Lung (tissue), 12 donors: ENCODE data around the gene SFXN2. TPM values are rescaled to one million over a fixed set of nuclear protein-coding genes. Genes with fewer than 3 reads are reported as not detected.

Experiments used
- ATAC-seq: fragments of 200-7000 bp; cut with Tn5 transposase; one replicate; pipeline ENCODE4 v1.9.1; 2020; ENCODE audit warnings: moderate number of reproducible peaks; ENCODE audit not compliant: insufficient read depth, low FRiP score
- DNase-seq, 3 donors: peaks; one replicate each; pipeline ENCODE4 v3.0.0-alpha.2; 2013 to 2017
- H3K27ac ChIP-seq, 2 donors: one replicate each; pipeline ENCODE4 v1.5.1; 2013; ENCODE audit warnings: mild to moderate bottlenecking in 2 of 2, moderate library complexity in 2 of 2, control low read depth in 1 of 2, inconsistent platforms in 1 of 2, low read depth in 1 of 2, low read length in 1 of 2
- H3K27me3 ChIP-seq, 3 donors: one replicate each; pipeline ENCODE4 v1.5.1; 2013; ENCODE audit warnings: low read length in 2 of 3; ENCODE audit not compliant: control insufficient read depth in 3 of 3, insufficient read depth in 3 of 3
- H3K36me3 ChIP-seq, 4 donors: one replicate each; pipeline ENCODE4 v1.5.1; 2013; ENCODE audit warnings: low read length in 4 of 4, mild to moderate bottlenecking in 1 of 4, moderate library complexity in 1 of 4; ENCODE audit not compliant: control insufficient read depth in 4 of 4, insufficient read depth in 4 of 4
- H3K4me1 ChIP-seq, 5 donors: one replicate each; pipeline ENCODE4 v1.5.1; 2013; ENCODE audit warnings: low read length in 5 of 5, mild to moderate bottlenecking in 2 of 5, moderate library complexity in 1 of 5; ENCODE audit not compliant: control insufficient read depth in 5 of 5, insufficient read depth in 5 of 5
- H3K4me3 ChIP-seq: one replicate; pipeline ENCODE4 v1.5.1; 2013; ENCODE audit warnings: mild to moderate bottlenecking, control low read depth, moderate library complexity
- H3K9ac ChIP-seq, 2 donors: one replicate each; pipeline ENCODE4 v1.5.1; 2013; ENCODE audit warnings: low read length in 2 of 2, control low read depth in 1 of 2; ENCODE audit not compliant: insufficient read depth in 1 of 2
- H3K9me3 ChIP-seq, 4 donors: one replicate each; pipeline ENCODE4 v1.5.1; 2013; ENCODE audit warnings: low read length in 3 of 4, mild to moderate bottlenecking in 1 of 4, moderate library complexity in 1 of 4; ENCODE audit not compliant: control insufficient read depth in 4 of 4, insufficient read depth in 3 of 4
- WGBS, 2 donors: extraction: QIAGEN DNeasy Blood & Tissue Kit; methylation state at CpG; one replicate each; pipeline ENCODE4 v1.1.7; 2013; 5-methylcytosine and 5-hydroxymethylcytosine counted together
- polyA plus RNA-seq, 2 donors: library from polyadenylated mRNA; stranded (reverse); fragments of 200-250 nt; gene quantifications; one replicate each; pipeline ENCODE4 v1.2.1, GENCODE V29; 2013
- total RNA-seq, 2 donors: library from RNA; depleted of rRNA in 1 of 2; stranded (reverse); fragments of >200 nt in 1 of 2; gene quantifications; one replicate each; pipeline ENCODE4 v1.2.1, GENCODE V29; 2014 to 2021
- TF ChIP-seq, protein P1 (sequence below): IDR thresholded peaks from 2 replicates; pipeline ENCODE4 v1.5.1; 2012; ENCODE audit warnings: mild to moderate bottlenecking; ENCODE audit errors: control extremely low read depth, extremely low read depth
- donor health status: control.
- donor health status: control.
- donor health status: Bipolar disorder and iron deficiency.
- donor health status: healthy.
- donor health status: DM: yes; HTN: yes; CAD: no.

The SFXN2 gene
- total and polyA plus RNA-seq, 4 donors: 10.8 to 27.0 (median 14.0) TPM

DNA sequence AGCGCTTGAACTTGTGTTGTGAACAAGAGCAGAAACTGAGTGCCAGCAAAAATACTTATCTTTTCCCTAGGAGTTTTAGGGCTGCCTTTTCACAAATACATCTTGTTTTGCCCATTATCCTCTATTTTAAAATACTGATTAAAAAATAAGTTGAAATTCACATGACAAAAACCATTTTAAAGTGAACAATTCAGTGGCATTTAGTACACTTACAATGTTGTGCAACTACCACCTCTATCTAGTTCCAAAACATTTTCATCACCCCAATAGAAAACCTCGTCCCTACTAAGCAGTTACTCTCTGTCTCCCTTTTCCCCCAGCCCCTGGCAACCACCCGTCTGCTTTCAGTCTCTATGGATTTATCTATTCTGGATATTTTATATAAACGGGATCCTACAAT lies 30.7 kb downstream of the SFXN2 start:
- Histone ChIP-seq H3K36me3 (no peaks in the 10 kb centered on the region), H3K4me1 (peaks cover 0 to 21% (median 3%) of the 10 kb centered on the region in 5 donors), H3K9me3 (no peaks in the 10 kb centered on the region), H3K27ac (no peak overlapping the region), H3K27me3 (peaks cover 0 to 5% (median 0%) of the 10 kb centered on the region in 3 donors), H3K4me3 (peak overlapping the region; percentile 98), H3K9ac (no peak overlapping the region)
- DNase-seq (no peak), ATAC-seq (no peak)
- TF ChIP-seq, protein P1, sequence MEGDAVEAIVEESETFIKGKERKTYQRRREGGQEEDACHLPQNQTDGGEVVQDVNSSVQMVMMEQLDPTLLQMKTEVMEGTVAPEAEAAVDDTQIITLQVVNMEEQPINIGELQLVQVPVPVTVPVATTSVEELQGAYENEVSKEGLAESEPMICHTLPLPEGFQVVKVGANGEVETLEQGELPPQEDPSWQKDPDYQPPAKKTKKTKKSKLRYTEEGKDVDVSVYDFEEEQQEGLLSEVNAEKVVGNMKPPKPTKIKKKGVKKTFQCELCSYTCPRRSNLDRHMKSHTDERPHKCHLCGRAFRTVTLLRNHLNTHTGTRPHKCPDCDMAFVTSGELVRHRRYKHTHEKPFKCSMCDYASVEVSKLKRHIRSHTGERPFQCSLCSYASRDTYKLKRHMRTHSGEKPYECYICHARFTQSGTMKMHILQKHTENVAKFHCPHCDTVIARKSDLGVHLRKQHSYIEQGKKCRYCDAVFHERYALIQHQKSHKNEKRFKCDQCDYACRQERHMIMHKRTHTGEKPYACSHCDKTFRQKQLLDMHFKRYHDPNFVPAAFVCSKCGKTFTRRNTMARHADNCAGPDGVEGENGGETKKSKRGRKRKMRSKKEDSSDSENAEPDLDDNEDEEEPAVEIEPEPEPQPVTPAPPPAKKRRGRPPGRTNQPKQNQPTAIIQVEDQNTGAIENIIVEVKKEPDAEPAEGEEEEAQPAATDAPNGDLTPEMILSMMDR: no peak
- 50 to 65% methylated on average over 4 of the region's 4 CpGs for WGBS, 2 donors

DNA sequence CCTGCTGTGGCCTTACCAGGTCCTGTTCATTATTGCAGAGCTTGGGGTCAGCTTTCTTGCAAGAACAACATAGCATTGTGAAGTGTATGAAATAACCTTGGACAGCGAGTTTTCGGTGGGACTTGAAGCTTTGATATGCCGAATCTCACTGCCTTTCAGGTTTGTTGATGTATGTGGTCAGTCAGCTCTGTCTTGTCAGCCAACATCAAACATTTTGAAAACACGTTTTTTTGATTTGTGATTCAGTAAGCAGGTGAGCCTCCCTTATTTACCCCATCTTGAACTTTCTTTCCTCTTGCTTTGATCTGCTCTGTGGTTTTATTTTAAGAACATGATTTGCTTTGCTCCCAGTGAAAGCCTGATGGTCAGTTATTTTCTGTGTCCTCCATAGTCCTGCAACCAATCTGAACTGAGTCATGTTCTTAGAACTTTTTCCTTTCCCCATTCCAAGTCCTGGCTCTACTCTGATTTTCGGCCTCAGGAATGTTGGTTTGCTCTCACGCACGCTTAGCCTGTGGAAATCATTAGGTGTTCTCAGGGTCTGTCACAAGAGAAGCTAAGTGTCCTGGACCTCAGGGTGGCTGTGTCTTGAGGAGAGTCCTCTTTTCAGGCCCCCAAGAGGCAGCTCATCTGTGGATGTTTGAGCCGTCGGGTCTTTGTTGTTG lies 38.0 kb downstream of the SFXN2 start:
- 80 to 85% methylated on average over 9 of the region's 9 CpGs for WGBS, 2 donors
- H3K36me3 ChIP-seq: peaks cover 0 to 2% (median 0%) of the 10 kb centered on the region in 4 donors
- no peaks in the 10 kb centered on the region for H3K9me3 ChIP-seq
- TF ChIP-seq, protein P1: no peak
- peak overlapping the region in 1 of 2 donors; percentile 80 for H3K27ac ChIP-seq
- H3K4me3 ChIP-seq: no peak overlapping the region
- ATAC-seq (peak; percentile 34), DNase-seq (no peak)
- peaks cover 0 to 6% (median 0%) of the 10 kb centered on the region in 5 donors for H3K4me1 ChIP-seq
- no peaks in the 10 kb centered on the region for H3K27me3 ChIP-seq
- no peak overlapping the region for H3K9ac ChIP-seq

DNA sequence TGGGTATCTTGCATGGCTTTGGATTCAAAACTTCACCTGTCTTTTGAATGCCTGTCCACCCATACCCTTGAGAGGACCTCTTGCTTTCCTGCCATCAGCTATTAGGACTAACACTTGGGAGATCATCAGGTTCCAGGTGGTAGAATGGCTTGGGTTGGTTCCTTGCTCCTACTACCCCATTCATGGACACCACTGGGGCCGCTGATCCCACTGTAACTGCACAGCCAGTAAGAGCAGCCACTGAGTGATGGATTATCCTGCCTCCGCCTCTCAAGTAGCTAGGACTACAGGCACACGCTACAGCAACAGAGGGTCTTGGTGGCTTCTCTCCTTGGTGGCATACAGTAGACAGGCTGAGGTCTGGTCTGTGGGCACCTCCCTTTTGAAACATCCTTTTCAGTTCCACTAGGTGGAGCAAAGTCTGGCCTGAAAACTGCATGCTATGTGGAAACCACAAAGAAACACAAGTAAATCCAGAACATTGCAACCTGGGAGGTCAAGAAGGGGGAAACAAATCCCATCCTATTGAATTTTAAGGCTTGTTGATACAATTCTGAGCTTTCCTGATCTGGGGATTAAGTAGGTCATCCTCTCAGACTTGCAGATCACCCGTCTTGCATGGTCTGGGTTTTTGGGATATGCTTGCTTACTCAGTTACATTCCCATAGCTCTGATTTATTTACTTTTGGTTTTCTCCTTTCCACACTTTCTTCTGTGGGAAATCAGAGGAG lies 38.7 kb downstream of the SFXN2 start:
- DNase-seq: peak in 2 of 3 donors; percentile 56 to 66
- H3K9ac ChIP-seq: no peak overlapping the region

More for the DNA sequence above, 38.7 kb downstream of the SFXN2 start:
- WGBS, 2 donors: 79% methylated on average over 4 of the region's 4 CpGs
- Histone ChIP-seq H3K27me3 (no peaks in the 10 kb centered on the region), H3K4me1 (peaks cover 0 to 6% (median 0%) of the 10 kb centered on the region in 5 donors), H3K9me3 (no peaks in the 10 kb centered on the region), H3K27ac (peak overlapping the region; percentile 28 to 78), H3K4me3 (no peak overlapping the region), H3K36me3 (peaks cover 0 to 2% (median 0%) of the 10 kb centered on the region in 4 donors)
- TF ChIP-seq, protein P1: peak; percentile 22
- ATAC-seq: no peak
